ENCODE data around the gene ZNF827. TPM values are rescaled to one million over a fixed set of nuclear protein-coding genes. Genes with fewer than 3 reads are reported as not detected.

The ZNF827 gene
- total and polyA plus RNA-seq, 2 of the 8 experiments (the other 6 are each of a cell fraction or from before 2014, with no cell fraction given): 25.3 to 26.2 TPM

DNA sequence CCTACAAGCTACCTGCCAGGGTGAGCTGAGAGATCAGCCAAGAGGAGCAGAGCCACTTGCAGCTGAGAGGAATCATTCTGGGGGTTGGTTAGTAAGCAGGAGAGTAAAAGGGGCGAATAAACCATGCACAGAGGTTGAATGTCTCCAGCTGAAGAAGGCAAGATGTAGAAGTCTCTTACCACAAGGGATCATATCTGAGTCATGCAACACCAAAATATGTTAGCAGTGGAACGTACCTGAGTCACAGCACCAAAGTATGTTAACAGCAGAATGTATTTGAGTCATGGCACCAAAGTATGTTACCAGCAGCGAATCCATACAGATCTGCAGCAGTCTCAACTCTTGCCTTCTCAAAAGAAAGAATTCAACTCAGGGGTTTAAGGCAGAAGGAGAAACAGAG, 228.8 kb downstream of the ZNF827 start:
- no peaks in the 10 kb centered on the region for H3K27me3 ChIP-seq (replicated peaks in 1 of 4; ENCODE audit: control insufficient read depth in 3 of 4, extremely low read depth in 1 of 4, insufficient read depth in 3 of 4, low read length in 3 of 4)
- no peaks in the 10 kb centered on the region for H3K36me3 ChIP-seq (ENCODE audit: control insufficient read depth in 2 of 4, insufficient read depth in 4 of 4, low read length in 3 of 4)
- POLR2A ChIA-PET (ENCODE audit: partially characterized antibody): no interaction called here
- H3K14ac ChIP-seq (ENCODE audit: insufficient read length): no peak overlapping the region
- H2BK12ac ChIP-seq (ENCODE audit: low read depth, low read length): no peak overlapping the region
- no peak overlapping the region for H2BK20ac ChIP-seq (ENCODE audit: low read length)
- no peak for FAIRE-seq
- WGBS, 2 experiments (ENCODE audit: extremely low coverage in 1 of 2, insufficient coverage in 1 of 2, insufficient read length in 1 of 2, insufficient replicate concordance in 2 of 2, low coverage in 1 of 2, low lambda C conversion rate in 2 of 2, missing lambda C conversion rate in 1 of 2): 86% methylated on average over 3 of the region's 3 CpGs; no CpG with 5 or more reads in 1 of the 2 experiments
- no peak overlapping the region for H3K23ac ChIP-seq (ENCODE audit: insufficient read length)
- H3K4me3 ChIP-seq (ENCODE audit: extremely low read depth in 1 of 4, insufficient read depth in 2 of 4, low read depth in 3 of 4, low read length in 4 of 4): no peak overlapping the region
- H3K18ac ChIP-seq (ENCODE audit: extremely low read depth, low read length): no peak overlapping the region
- H4K20me1 ChIP-seq (replicated peaks in 1 of 2; ENCODE audit: control insufficient read depth in 1 of 2, insufficient read depth in 2 of 2, low read length in 2 of 2): no peaks in the 10 kb centered on the region
- H3K27ac ChIP-seq (ENCODE audit: low read depth, low read length): no peak overlapping the region
- DNase-seq (ENCODE audit: low read depth in 1 of 2, low spot score in 2 of 2): no peak
- H3K79me2 ChIP-seq (ENCODE audit: control insufficient read depth in 1 of 2, insufficient read depth in 2 of 2, low read length in 2 of 2): no peaks in the 10 kb centered on the region
- H3K9ac ChIP-seq (replicated peaks in 1 of 4; ENCODE audit: extremely low read depth in 1 of 4, low read depth in 3 of 4, low read length in 3 of 4): no peak overlapping the region
- no peak overlapping the region for H4K8ac ChIP-seq (ENCODE audit: extremely low read depth, insufficient read depth, low read length)
- H2BK15ac ChIP-seq (ENCODE audit: low read length): no peak overlapping the region
- no peak overlapping the region for H2AK5ac ChIP-seq (ENCODE audit: low read depth, low read length)
- no peak overlapping the region for H3K4me2 ChIP-seq (ENCODE audit: insufficient read depth in 1 of 2, low read depth in 2 of 2, low read length in 2 of 2)
- CTCF ChIA-PET (ENCODE audit: partially characterized antibody): interaction anchor here (0.8 kb wide), 1 partner anchor 29 kb away, joined by 3 read pairs; no protein-coding TSS in a partner anchor
- H2BK5ac ChIP-seq (ENCODE audit: low read depth, low read length): no peak overlapping the region
- no peak overlapping the region for H3K4ac ChIP-seq (replicated peaks; ENCODE audit: insufficient read length, low read depth, low read length)
- H3K23me2 ChIP-seq (ENCODE audit: low read depth, low read length): no peaks in the 10 kb centered on the region
- H2BK120ac ChIP-seq (replicated peaks; ENCODE audit: low read depth, low read length): no peak overlapping the region
- no peak overlapping the region for H3K56ac ChIP-seq (replicated peaks; ENCODE audit: insufficient read length, low read depth, low read length)
- no peaks in the 10 kb centered on the region for H3K9me3 ChIP-seq (ENCODE audit: insufficient read depth in 2 of 2, low read depth in 1 of 2, low read length in 1 of 2)
- no peak overlapping the region for H2AFZ ChIP-seq (ENCODE audit: low read length)
- peaks cover 0 to 6% (median 2%) of the 10 kb centered on the region in 4 experiments; a peak in 5 of 7 replicates for H3K4me1 ChIP-seq (replicated peaks in 1 of 4; ENCODE audit: control insufficient read depth in 3 of 4, insufficient read depth in 4 of 4, low read length in 3 of 4)
- no peaks in the 10 kb centered on the region for H3K79me1 ChIP-seq (ENCODE audit: low read depth, low read length)
- no peak overlapping the region for H4K5ac ChIP-seq (ENCODE audit: insufficient read length, low read depth, low read length)
- no peak overlapping the region for H4K91ac ChIP-seq (replicated peaks; ENCODE audit: insufficient read length, low read length)
- no peak for TF ChIP-seq CHD2 (IDR thresholded peaks at IDR 0.05; ENCODE audit: low read length)
- TF ChIP-seq BCL11A (IDR thresholded peaks at IDR 0.05; ENCODE audit: low read depth in 2 of 2, low read length in 2 of 2): no peak
- no peak for TF ChIP-seq JUND (IDR thresholded peaks at IDR 0.05; ENCODE audit: low read length)
- no peak for TF ChIP-seq RNF2 (IDR thresholded peaks at IDR 0.05; ENCODE audit: borderline replicate concordance, low read depth, low read length, missing control alignments, poor library complexity, severe bottlenecking)
- TF ChIP-seq YY1 (IDR thresholded peaks at IDR 0.05; ENCODE audit: low read depth, low read length): no peak
- no peak for TF ChIP-seq MAFK (IDR thresholded peaks at IDR 0.05; ENCODE audit: low read depth, low read length)
- TF ChIP-seq RBBP5 (IDR thresholded peaks at IDR 0.05; ENCODE audit: borderline replicate concordance, low read depth, low read length): no peak
- TF ChIP-seq SAP30 (IDR thresholded peaks at IDR 0.05; ENCODE audit: insufficient read depth, insufficient replicate concordance, low read length): no peak
- no peak for TF ChIP-seq PHF8 (conservative IDR thresholded peaks at IDR 0.05; ENCODE audit: low read depth, low read length)
- TF ChIP-seq EP300 (IDR thresholded peaks at IDR 0.05; ENCODE audit: borderline replicate concordance in 1 of 2, low read depth in 2 of 2, low read length in 2 of 2): no peak
- TF ChIP-seq, protein P1, sequence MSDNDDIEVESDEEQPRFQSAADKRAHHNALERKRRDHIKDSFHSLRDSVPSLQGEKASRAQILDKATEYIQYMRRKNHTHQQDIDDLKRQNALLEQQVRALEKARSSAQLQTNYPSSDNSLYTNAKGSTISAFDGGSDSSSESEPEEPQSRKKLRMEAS (IDR thresholded peaks at IDR 0.05): no peak
- TF ChIP-seq SIX5 (IDR thresholded peaks at IDR 0.05; ENCODE audit: low read depth, low read length): no peak
- no peak for TF ChIP-seq CREB1 (IDR thresholded peaks at IDR 0.05)
- no peak for TF ChIP-seq EZH2 (IDR thresholded peaks at IDR 0.05; ENCODE audit: low read depth, low read length, severe bottlenecking)

All from H1 (cell line).